ENCODE data around the gene MYPN. TPM values are rescaled to one million over a fixed set of nuclear protein-coding genes. Genes with fewer than 3 reads are reported as not detected.

The MYPN gene
- total RNA-seq, 1 experiment from 2014 or later, result 6.0 TPM

- Histone ChIP-seq H3K27me3 (ENCODE audit: low read length) (no peaks in the 10 kb centered on the region), H3K4me2 (ENCODE audit: low read length) (no peak overlapping the region), H3K9me2 (replicated peaks; ENCODE audit: low read length) (no peaks in the 10 kb centered on the region), H4K20me1 (ENCODE audit: low read length) (no peaks in the 10 kb centered on the region), H3K4me1 (ENCODE audit: insufficient read depth, low read length) (peaks cover 6% of the 10 kb centered on the region), H2AFZ (ENCODE audit: low read length) (no peak overlapping the region), H3K4me3 (ENCODE audit: low read length) (no peak overlapping the region), H3K27ac (ENCODE audit: low read length) (no peak overlapping the region), H3F3A (ENCODE audit: low read length, unreplicated experiment) (no peaks in the 10 kb centered on the region), H3K9me3 (ENCODE audit: low read length) (no peaks in the 10 kb centered on the region), H3K79me2 (ENCODE audit: low read length) (no peaks in the 10 kb centered on the region), H3K9ac (ENCODE audit: low read length) (no peak overlapping the region), H3K36me3 (ENCODE audit: low read depth, low read length) (no peaks in the 10 kb centered on the region)
- no peak for ATAC-seq
- BruUV-seq (replicated peaks), result no TSS peak
- intact Hi-C loops (cut with micrococcal nuclease), result no loop called here
- TF ChIP-seq EZH2 (IDR thresholded peaks at IDR 0.05; ENCODE audit: low read length, unreplicated experiment) (no peak), CTCF (conservative IDR thresholded peaks at IDR 0.05; ENCODE audit: low read depth, low read length) (no peak), EZH2phosphoT487 (IDR thresholded peaks at IDR 0.05; ENCODE audit: borderline replicate concordance, low read length) (no peak)
- POLR2A ChIA-PET (ENCODE audit: unreplicated experiment), result no interaction called here
- CTCF ChIA-PET, result no interaction called here
- no peak for DNase-seq
Measured at GRCh38 chr10:68144709-68145108, 35.4 kb downstream of the MYPN start.

- Histone ChIP-seq H3K4me3 (ENCODE audit: low read length) (no peak overlapping the region), H3K9ac (ENCODE audit: low read length) (no peak overlapping the region), H3F3A (ENCODE audit: low read length, unreplicated experiment) (no peaks in the 10 kb centered on the region), H4K20me1 (ENCODE audit: low read length) (no peaks in the 10 kb centered on the region), H3K79me2 (ENCODE audit: low read length) (no peaks in the 10 kb centered on the region), H3K27ac (ENCODE audit: low read length) (no peak overlapping the region), H3K4me2 (ENCODE audit: low read length) (no peak overlapping the region), H3K36me3 (ENCODE audit: low read depth, low read length) (peaks cover 2% of the 10 kb centered on the region; the same call in 1 of the 2 replicates), H3K4me1 (ENCODE audit: insufficient read depth, low read length) (no peaks in the 10 kb centered on the region), H3K9me3 (ENCODE audit: low read length) (no peaks in the 10 kb centered on the region), H3K27me3 (ENCODE audit: low read length) (no peaks in the 10 kb centered on the region), H2AFZ (ENCODE audit: low read length) (no peak overlapping the region), H3K9me2 (replicated peaks; ENCODE audit: low read length) (no peaks in the 10 kb centered on the region)
- intact Hi-C loops (cut with micrococcal nuclease), result no loop called here
- CTCF ChIA-PET, result no interaction called here
- DNase-seq (no peak), ATAC-seq (no peak)
- POLR2A ChIA-PET (ENCODE audit: unreplicated experiment), result interaction anchor here (1.1 kb wide), 1 partner anchor 55 kb away, joined by 5 read pairs; no protein-coding TSS in a partner anchor
- no TSS peak for BruUV-seq (replicated peaks)
- TF ChIP-seq EZH2 (IDR thresholded peaks at IDR 0.05; ENCODE audit: low read length, unreplicated experiment) (no peak), EZH2phosphoT487 (IDR thresholded peaks at IDR 0.05; ENCODE audit: borderline replicate concordance, low read length) (no peak), CTCF (conservative IDR thresholded peaks at IDR 0.05; ENCODE audit: low read depth, low read length) (no peak)
Measured at GRCh38 chr10:68145705-68146104, 36.4 kb downstream of the MYPN start.

- Histone ChIP-seq H3K4me3 (ENCODE audit: low read length) (no peak overlapping the region), H3K79me2 (ENCODE audit: low read length) (no peaks in the 10 kb centered on the region), H3K27ac (ENCODE audit: low read length) (no peak overlapping the region), H2AFZ (ENCODE audit: low read length) (no peak overlapping the region), H3K9ac (ENCODE audit: low read length) (no peak overlapping the region), H3F3A (ENCODE audit: low read length, unreplicated experiment) (no peaks in the 10 kb centered on the region), H3K4me1 (ENCODE audit: insufficient read depth, low read length) (no peaks in the 10 kb centered on the region), H3K9me3 (ENCODE audit: low read length) (no peaks in the 10 kb centered on the region), H3K9me2 (replicated peaks; ENCODE audit: low read length) (no peaks in the 10 kb centered on the region), H3K4me2 (ENCODE audit: low read length) (no peak overlapping the region), H3K36me3 (ENCODE audit: low read depth, low read length) (peaks cover 6% of the 10 kb centered on the region), H4K20me1 (ENCODE audit: low read length) (no peaks in the 10 kb centered on the region), H3K27me3 (ENCODE audit: low read length) (no peaks in the 10 kb centered on the region)
- BruUV-seq (replicated peaks), result no TSS peak
- intact Hi-C loops (cut with micrococcal nuclease), result no loop called here
- no peak for TF ChIP-seq EZH2 (IDR thresholded peaks at IDR 0.05; ENCODE audit: low read length, unreplicated experiment)
- no peak for TF ChIP-seq CTCF (conservative IDR thresholded peaks at IDR 0.05; ENCODE audit: low read depth, low read length)
- TF ChIP-seq EZH2phosphoT487 (IDR thresholded peaks at IDR 0.05; ENCODE audit: borderline replicate concordance, low read length), result no peak
- POLR2A ChIA-PET (ENCODE audit: unreplicated experiment), result interaction anchor here (1.1 kb wide), 1 partner anchor 56 kb away, joined by 5 read pairs; no protein-coding TSS in a partner anchor
- ATAC-seq (no peak; the same call in 1 of the 2 replicates), DNase-seq (no peak)
- CTCF ChIA-PET, result no interaction called here
Measured at GRCh38 chr10:68146133-68146532, 36.8 kb downstream of the MYPN start.

Data from PC-3 (cell line).